GM12892 (cell line): ENCODE results near the gene FAM135A.

Source experiments
- POLR2A ChIP-seq: IDR thresholded peaks from 2 replicates; pipeline ENCODE4 v1.6.1; 2011; ENCODE audit warnings: low read depth, low read length, control low read depth
- POLR2AphosphoS5 ChIP-seq: IDR thresholded peaks from 2 replicates; pipeline ENCODE4 v1.6.1; 2011; ENCODE audit warnings: low read depth, low read length, control low read depth
- TAF1 ChIP-seq: IDR thresholded peaks from 2 replicates; pipeline ENCODE4 v1.6.1; 2011; ENCODE audit warnings: low read depth, mild to moderate bottlenecking, control low read depth, low read length, borderline replicate concordance

DNA sequence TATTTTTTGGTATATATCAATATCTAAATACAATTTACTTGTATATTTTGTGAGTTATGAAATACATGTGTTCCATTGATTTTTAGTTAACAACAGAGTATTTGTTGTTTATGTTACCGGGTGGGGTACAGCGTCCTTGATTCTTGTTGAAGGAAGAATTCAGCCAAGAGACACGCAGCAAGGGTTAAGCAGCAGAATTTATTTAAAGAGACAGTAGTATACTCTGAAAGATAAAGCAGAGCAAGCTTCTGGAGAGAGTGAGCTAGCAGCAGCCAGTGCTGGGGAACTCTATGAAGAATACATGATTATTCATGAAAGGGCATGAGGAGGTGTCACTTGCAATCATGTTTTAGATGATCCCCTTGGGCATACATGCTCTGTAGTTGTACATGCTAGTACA is 76.1 kb downstream of the FAM135A start:
- TF ChIP-seq POLR2A, result no peak
- TF ChIP-seq POLR2AphosphoS5, result no peak
- no peak for TF ChIP-seq TAF1
